Duodenal mucosa (tissue), 2 donors: ENCODE data around the gene CINP.

ENCODE experiments used
- H3K27ac ChIP-seq: one replicate; pipeline ENCODE4 v1.7.0; 2013; ENCODE audit warnings: low read depth, low read length
- H3K27me3 ChIP-seq, 2 donors: one replicate each; pipeline ENCODE4 v1.7.0; 2013; ENCODE audit warnings: low read length in 2 of 2, control low read depth in 1 of 2; ENCODE audit not compliant: insufficient read depth in 2 of 2, control insufficient read depth in 1 of 2
- H3K36me3 ChIP-seq, 2 donors: one replicate each; pipeline ENCODE4 v1.7.0; 2013; ENCODE audit warnings: low read length in 2 of 2, control low read depth in 1 of 2; ENCODE audit not compliant: insufficient read depth in 2 of 2, control insufficient read depth in 1 of 2
- H3K4me1 ChIP-seq, 2 donors: one replicate each; pipeline ENCODE4 v1.7.0; 2013; ENCODE audit warnings: low read length in 2 of 2, control low read depth in 1 of 2; ENCODE audit not compliant: insufficient read depth in 2 of 2, control insufficient read depth in 1 of 2
- H3K4me3 ChIP-seq, 2 donors: one replicate each; pipeline ENCODE4 v1.7.0; 2013; ENCODE audit warnings: low read length in 2 of 2, low read depth in 1 of 2
- H3K9ac ChIP-seq, 2 donors: one replicate each; pipeline ENCODE4 v1.7.0; 2013; ENCODE audit warnings: low read length in 2 of 2, low read depth in 1 of 2
- H3K9me3 ChIP-seq, 2 donors: one replicate each; pipeline ENCODE4 v1.7.0; 2013; ENCODE audit warnings: low read length in 2 of 2, control low read depth in 1 of 2; ENCODE audit not compliant: control insufficient read depth in 1 of 2

Gene CINP

GRCh38 chr14:102323102-102323501 is 39.6 kb downstream of the CINP start:
- no peak overlapping the region for H3K9ac ChIP-seq
- peaks cover 3 to 8% of the 10 kb centered on the region in 2 donors for H3K36me3 ChIP-seq
- H3K9me3 ChIP-seq = no peaks in the 10 kb centered on the region
- H3K4me3 ChIP-seq = no peak overlapping the region
- no peak overlapping the region for H3K27ac ChIP-seq
- H3K27me3 ChIP-seq = no peaks in the 10 kb centered on the region
- H3K4me1 ChIP-seq = peaks cover 35 to 41% of the 10 kb centered on the region in 2 donors

- Histone ChIP-seq H3K27me3 (no peaks in the 10 kb centered on the region), H3K9me3 (no peaks in the 10 kb centered on the region), H3K4me3 (peak overlapping the region; percentile 77 to 90), H3K4me1 (peaks cover 40 to 48% of the 10 kb centered on the region in 2 donors), H3K36me3 (peaks cover 3 to 8% of the 10 kb centered on the region in 2 donors), H3K27ac (no peak overlapping the region), H3K9ac (peak overlapping the region; percentile 11 to 38)
Observed at GRCh38 chr14:102321456-102322422, 41.0 kb downstream of the CINP start.

GRCh38 chr14:102320671-102321455 is 41.8 kb downstream of the CINP start:
- Histone ChIP-seq H3K27me3 (no peaks in the 10 kb centered on the region), H3K4me1 (peaks cover 40 to 55% of the 10 kb centered on the region in 2 donors), H3K9ac (peak overlapping the region; percentile 75 to 96), H3K27ac (no peak overlapping the region), H3K36me3 (peaks cover 1 to 2% of the 10 kb centered on the region in 2 donors), H3K9me3 (no peaks in the 10 kb centered on the region), H3K4me3 (peak overlapping the region; percentile 77 to 90)

GRCh38 chr14:102320033-102320660 is 42.5 kb downstream of the CINP start:
- Histone ChIP-seq H3K36me3 (no peaks in the 10 kb centered on the region), H3K4me1 (peaks cover 40 to 55% of the 10 kb centered on the region in 2 donors), H3K4me3 (peak overlapping the region; percentile 77 to 90), H3K27me3 (no peaks in the 10 kb centered on the region), H3K9ac (peak overlapping the region; percentile 75 to 96), H3K27ac (peak overlapping the region; percentile 80), H3K9me3 (no peaks in the 10 kb centered on the region)

- peaks cover 40 to 59% of the 10 kb centered on the region in 2 donors for H3K4me1 ChIP-seq
- peak within 1 kb of the TSS; percentile 75 to 96 for H3K9ac ChIP-seq
- no peaks in the 10 kb centered on the region for H3K27me3 ChIP-seq
- H3K36me3 ChIP-seq = no peaks in the 10 kb centered on the region
- H3K9me3 ChIP-seq = no peaks in the 10 kb centered on the region
- peak within 1 kb of the TSS; percentile 80 for H3K27ac ChIP-seq
- H3K4me3 ChIP-seq = peak within 1 kb of the TSS; percentile 85 to 90
Observed at GRCh38 chr14:102319351-102320032, 43.2 kb downstream of the CINP start, which contains the start of gene ZNF839. Gene ZNF839 (plus strand): TSS chr14:102319746. CDS start chr14:102319766, 20 bp downstream.

- peaks cover 40 to 63% of the 10 kb centered on the region in 2 donors for H3K4me1 ChIP-seq
- no peaks in the 10 kb centered on the region for H3K36me3 ChIP-seq
- peak overlapping the region; percentile 75 to 93 for H3K9ac ChIP-seq
- peak overlapping the region; percentile 85 to 90 for H3K4me3 ChIP-seq
- H3K9me3 ChIP-seq = no peaks in the 10 kb centered on the region
- peak overlapping the region; percentile 80 for H3K27ac ChIP-seq
- no peaks in the 10 kb centered on the region for H3K27me3 ChIP-seq
Observed at GRCh38 chr14:102318781-102319276, 43.9 kb downstream of the CINP start.

- Histone ChIP-seq H3K27me3 (no peaks in the 10 kb centered on the region), H3K4me1 (peaks cover 37 to 63% of the 10 kb centered on the region in 2 donors), H3K27ac (peak overlapping the region; percentile 65), H3K9me3 (no peaks in the 10 kb centered on the region), H3K36me3 (no peaks in the 10 kb centered on the region), H3K4me3 (peak overlapping the region; percentile 81 to 82), H3K9ac (peak overlapping the region; percentile 65 to 74)
Observed at GRCh38 chr14:102317564-102318248, 45.0 kb downstream of the CINP start.

- H3K9me3 ChIP-seq = no peaks in the 10 kb centered on the region
- H3K4me1 ChIP-seq = peaks cover 30 to 56% of the 10 kb centered on the region in 2 donors
- H3K4me3 ChIP-seq = peak overlapping the region; percentile 81 to 82
- peak overlapping the region; percentile 67 to 74 for H3K9ac ChIP-seq
- H3K27ac ChIP-seq = peak overlapping the region; percentile 65
- H3K36me3 ChIP-seq = no peaks in the 10 kb centered on the region
- no peaks in the 10 kb centered on the region for H3K27me3 ChIP-seq
Observed at GRCh38 chr14:102316743-102317563, 45.7 kb downstream of the CINP start.
